HepG2 (cell line): Measurements from ENCODE around the gene ADAD2. TPM values are rescaled to one million over a fixed set of nuclear protein-coding genes. Genes with fewer than 3 reads are reported as not detected.
A peak's percentile ranks its signal among the peaks of the same experiment; 100 is the strongest.

ENCODE experiments used
- BATF2 ChIP-seq: sonication (generic); formaldehyde crosslinking; IDR thresholded peaks from 2 replicates; pipeline ENCODE4 v1.8.0; 2022; ENCODE audit warnings: mild to moderate bottlenecking, missing genetic modification reagents, moderate library complexity
- CHCHD3 ChIP-seq: sonication (generic); formaldehyde crosslinking; IDR thresholded peaks from 2 replicates; pipeline ENCODE4 v1.8.0; 2022; ENCODE audit warnings: mild to moderate bottlenecking, missing genetic modification reagents, moderate library complexity
- ERF ChIP-seq: IDR thresholded peaks from 2 replicates; pipeline ENCODE4 v1.6.1; 2018; ENCODE audit warnings: missing biosample characterization, missing genetic modification reagents
- GABPA ChIP-seq, 2 experiments: IDR thresholded peaks; 2 replicates each; pipeline ENCODE4 v1.6.1; 2011 to 2016; ENCODE audit warnings: low read depth in 2 of 2, low read length in 1 of 2, missing biosample characterization in 1 of 2, missing genetic modification characterization in 1 of 2
- JUNB ChIP-seq: sonication (generic); formaldehyde crosslinking; IDR thresholded peaks from 2 replicates; pipeline ENCODE4 v1.8.0; 2022; ENCODE audit warnings: missing genetic modification reagents, mild to moderate bottlenecking, borderline replicate concordance
- PCBP1 ChIP-seq: fragments of 200-400 bp; formaldehyde crosslinking; IDR thresholded peaks from 2 replicates; pipeline ENCODE4 v1.6.1; 2017; ENCODE audit warnings: mild to moderate bottlenecking, low read depth, low read length, borderline replicate concordance
- TARDBP ChIP-seq: sonication (generic); formaldehyde crosslinking; IDR thresholded peaks from 2 replicates; pipeline ENCODE4 v1.8.0; 2022; ENCODE audit warnings: mild to moderate bottlenecking, missing genetic modification reagents
- ZBTB26 ChIP-seq: IDR thresholded peaks from 2 replicates; pipeline ENCODE4 v1.6.1; 2016; ENCODE audit warnings: missing compliant biosample characterization, missing genetic modification reagents, borderline replicate concordance
- ZNF12 ChIP-seq: sonication (generic); formaldehyde crosslinking; IDR thresholded peaks from 2 replicates; pipeline ENCODE4 v1.5.0; 2020; ENCODE audit warnings: missing genetic modification reagents
- ZNF530 ChIP-seq: sonication (generic); formaldehyde crosslinking; IDR thresholded peaks from 2 replicates; pipeline ENCODE4 v1.5.0; 2020; ENCODE audit warnings: low read depth, mild to moderate bottlenecking, missing genetic modification reagents
- ZNF746 ChIP-seq: sonication (generic); formaldehyde crosslinking; IDR thresholded peaks from 2 replicates; pipeline ENCODE4 v1.8.0; 2022; ENCODE audit warnings: mild to moderate bottlenecking, missing genetic modification reagents
- polyA plus RNA-seq, 8 experiments: library from polyadenylated mRNA; depleted of rRNA in 3 of 8; stranded (reverse) in 7 of 8; unstranded in 1 of 8; fragments of >200 nt; fragmentation: Illumina TruSeq in 4 of 8; extraction: Trizol in 4 of 8; gene quantifications; 2 replicates each; pipeline versions ENCODE4 v1.2.1 to v1.2.3, GENCODE V29; 2011 to 2016; ENCODE audit warnings: low read depth in 4 of 8, missing spikeins in 1 of 8, mixed read lengths in 1 of 8; ENCODE audit not compliant: insufficient read depth in 1 of 8
- total RNA-seq, 5 experiments: library from RNA; depleted of rRNA; stranded (reverse); fragments of >200 nt; fragmentation: Illumina TruSeq; extraction: Trizol; gene quantifications; 2 replicates each; pipeline ENCODE4 v1.2.3, GENCODE V29; 2016; ENCODE audit warnings: low read depth in 1 of 5

ADAD2 gene
- total and polyA plus RNA-seq, 2 of the 13 experiments (the other 11 are each of a cell fraction or from before 2014, with no cell fraction given) = not detected

- no peak for TF ChIP-seq BATF2 (CRISPR knock-in tag)
- peak; percentile 40; the same call in 1 of the 2 replicates for TF ChIP-seq CHCHD3 (CRISPR knock-in tag)
- TF ChIP-seq ZNF746 (CRISPR knock-in tag) = no peak
- no peak for TF ChIP-seq ERF (CRISPR knock-in tag)
- TF ChIP-seq JUNB (CRISPR knock-in tag) = no peak
- TF ChIP-seq TARDBP (CRISPR knock-in tag) = no peak
- TF ChIP-seq ZNF530 = no peak
- TF ChIP-seq ZNF12 (CRISPR knock-in tag) = no peak
- no peak for TF ChIP-seq GABPA (IDR thresholded peaks at IDR 0.05; ENCODE audit: low read depth, low read length)
- TF ChIP-seq GABPA (CRISPR knock-in tag; IDR thresholded peaks at IDR 0.05; ENCODE audit: low read depth) = no peak
- no peak for TF ChIP-seq ZBTB26
- TF ChIP-seq PCBP1 = no peak
Observed at GRCh38 chr16:84195201-84196093, 4.5 kb downstream of the ADAD2 start (continued).
